ENCODE results near the gene OSBPL1A. TPM values are rescaled to one million over a fixed set of nuclear protein-coding genes. Genes with fewer than 3 reads are reported as not detected.
A peak's percentile ranks its signal among the peaks of the same experiment; 100 is the strongest.

The OSBPL1A gene
- total and polyA plus RNA-seq, 2 donors from 2014 or later = 27.0 to 40.3 TPM

DNA sequence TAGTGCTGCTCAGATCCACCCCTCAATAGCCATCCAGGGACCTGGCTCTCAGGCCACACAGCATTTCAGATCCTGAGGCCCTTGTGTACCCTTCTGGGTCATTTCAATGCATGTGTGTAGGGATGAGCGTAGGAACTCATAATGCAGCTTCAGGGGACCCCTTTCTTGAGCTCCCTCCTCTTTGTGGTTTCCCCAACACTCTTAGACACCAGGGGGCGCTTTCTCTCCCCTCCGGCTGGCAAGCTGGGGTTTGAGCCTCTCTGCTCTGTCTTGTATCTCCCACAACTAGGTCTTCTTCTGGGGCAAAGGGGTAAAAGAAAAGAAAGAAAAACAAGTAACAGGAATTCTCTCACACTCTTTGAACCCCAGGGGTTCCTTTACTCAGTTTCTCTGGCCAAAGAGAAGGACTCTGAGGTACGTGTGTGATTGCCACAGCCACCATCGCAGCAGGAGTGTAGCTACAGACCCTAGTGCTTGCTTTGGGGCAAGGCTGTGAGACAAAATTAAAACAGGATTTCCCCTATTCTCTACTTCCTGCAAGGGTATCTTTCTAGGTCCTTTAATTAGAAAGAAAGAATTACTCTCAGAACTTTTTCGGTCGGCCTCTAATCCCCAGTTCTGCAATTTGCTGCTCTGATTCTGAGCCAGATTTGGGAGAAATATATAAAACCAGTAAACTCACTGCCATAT lies 220.8 kb downstream of the OSBPL1A start:
- no peak overlapping the region for H3K9ac ChIP-seq (ENCODE audit: low read length in 3 of 3)
- FAIRE-seq = no peak
- no peak overlapping the region for H3K4me3 ChIP-seq (ENCODE audit: low read length in 3 of 3)
- no peaks in the 10 kb centered on the region for H3K27me3 ChIP-seq (ENCODE audit: control insufficient read depth, insufficient read depth, low read length)
- TF ChIP-seq, protein P1, sequence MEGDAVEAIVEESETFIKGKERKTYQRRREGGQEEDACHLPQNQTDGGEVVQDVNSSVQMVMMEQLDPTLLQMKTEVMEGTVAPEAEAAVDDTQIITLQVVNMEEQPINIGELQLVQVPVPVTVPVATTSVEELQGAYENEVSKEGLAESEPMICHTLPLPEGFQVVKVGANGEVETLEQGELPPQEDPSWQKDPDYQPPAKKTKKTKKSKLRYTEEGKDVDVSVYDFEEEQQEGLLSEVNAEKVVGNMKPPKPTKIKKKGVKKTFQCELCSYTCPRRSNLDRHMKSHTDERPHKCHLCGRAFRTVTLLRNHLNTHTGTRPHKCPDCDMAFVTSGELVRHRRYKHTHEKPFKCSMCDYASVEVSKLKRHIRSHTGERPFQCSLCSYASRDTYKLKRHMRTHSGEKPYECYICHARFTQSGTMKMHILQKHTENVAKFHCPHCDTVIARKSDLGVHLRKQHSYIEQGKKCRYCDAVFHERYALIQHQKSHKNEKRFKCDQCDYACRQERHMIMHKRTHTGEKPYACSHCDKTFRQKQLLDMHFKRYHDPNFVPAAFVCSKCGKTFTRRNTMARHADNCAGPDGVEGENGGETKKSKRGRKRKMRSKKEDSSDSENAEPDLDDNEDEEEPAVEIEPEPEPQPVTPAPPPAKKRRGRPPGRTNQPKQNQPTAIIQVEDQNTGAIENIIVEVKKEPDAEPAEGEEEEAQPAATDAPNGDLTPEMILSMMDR (IDR thresholded peaks at IDR 0.05; ENCODE audit: borderline replicate concordance, extremely low read depth, insufficient read depth) = peak; percentile 63
- no peak overlapping the region for H3K27ac ChIP-seq (ENCODE audit: low read depth in 2 of 2, low read length in 2 of 2)
- H3K36me3 ChIP-seq (ENCODE audit: control insufficient read depth in 2 of 3, insufficient read depth in 3 of 3, low read length in 3 of 3) = peaks cover 3 to 12% (median 5%) of the 10 kb centered on the region in 3 donors
- H3K4me1 ChIP-seq (ENCODE audit: control insufficient read depth in 2 of 3, insufficient read depth in 2 of 3, low read depth in 1 of 3, low read length in 3 of 3) = no peaks in the 10 kb centered on the region
- intact Hi-C loops (cut with DNase I) = no loop called here
- no peaks in the 10 kb centered on the region for H3K9me3 ChIP-seq (ENCODE audit: control insufficient read depth in 2 of 3, insufficient read depth in 1 of 3, low read length in 3 of 3)
- peak in 4 of 5 donors; percentile 46 to 68 (median 54) for DNase-seq

DNA sequence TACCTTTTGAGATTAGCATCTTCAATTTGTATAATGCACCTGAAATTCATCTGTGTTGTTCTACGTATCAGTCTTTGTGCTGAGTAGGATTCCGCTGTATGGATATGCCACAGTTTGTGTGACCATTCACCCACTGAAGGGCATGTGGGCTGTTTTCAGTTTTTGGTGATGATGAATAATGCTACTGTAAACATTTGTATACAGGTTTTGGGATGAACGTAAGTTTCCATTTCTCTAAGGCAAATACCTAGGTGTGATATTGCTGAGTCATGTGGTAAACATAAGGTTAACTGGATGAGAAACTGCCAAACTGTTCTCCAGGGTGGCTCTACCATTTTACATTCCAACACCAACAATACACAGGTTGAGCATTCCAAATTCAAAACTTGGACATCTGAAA lies 223.6 kb downstream of the OSBPL1A start:
- H3K4me1 ChIP-seq (ENCODE audit: control insufficient read depth in 2 of 3, insufficient read depth in 2 of 3, low read depth in 1 of 3, low read length in 3 of 3) = no peaks in the 10 kb centered on the region
- peaks cover 3 to 16% (median 14%) of the 10 kb centered on the region in 3 donors for H3K36me3 ChIP-seq (ENCODE audit: control insufficient read depth in 2 of 3, insufficient read depth in 3 of 3, low read length in 3 of 3)
- H3K27me3 ChIP-seq (ENCODE audit: control insufficient read depth, insufficient read depth, low read length) = no peaks in the 10 kb centered on the region
- no peak overlapping the region for H3K27ac ChIP-seq (ENCODE audit: low read depth in 2 of 2, low read length in 2 of 2)
- TF ChIP-seq, protein P1 (IDR thresholded peaks at IDR 0.05; ENCODE audit: borderline replicate concordance, extremely low read depth, insufficient read depth) = no peak
- no peaks in the 10 kb centered on the region for H3K9me3 ChIP-seq (ENCODE audit: control insufficient read depth in 2 of 3, insufficient read depth in 1 of 3, low read length in 3 of 3)
- H3K9ac ChIP-seq (ENCODE audit: low read length in 3 of 3) = no peak overlapping the region
- FAIRE-seq (no peak), DNase-seq (no peak)
- intact Hi-C loops (cut with DNase I) = no loop called here
- H3K4me3 ChIP-seq (ENCODE audit: low read length in 3 of 3) = no peak overlapping the region

DNA sequence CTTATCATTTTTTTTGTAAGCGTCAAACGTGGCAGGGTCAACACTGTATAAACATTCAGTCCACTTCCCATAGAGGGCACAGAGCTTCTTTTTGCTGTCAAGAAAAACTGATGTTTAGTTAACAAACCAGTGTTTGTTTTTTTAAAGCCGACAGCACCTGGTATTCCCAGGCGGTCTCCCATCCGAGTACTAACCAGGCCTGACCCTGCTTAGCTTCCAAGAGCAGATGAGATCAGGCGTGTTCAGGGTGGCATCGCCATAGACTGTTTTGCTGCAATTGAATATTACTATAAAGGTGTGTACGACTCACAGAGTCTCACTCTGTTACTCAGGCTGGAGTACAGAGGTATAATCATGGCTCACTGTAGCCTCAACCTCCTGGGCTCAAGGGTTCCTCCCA lies 227.3 kb downstream of the OSBPL1A start:
- Histone ChIP-seq H3K4me3 (ENCODE audit: low read length in 3 of 3) (no peak overlapping the region), H3K36me3 (ENCODE audit: control insufficient read depth in 2 of 3, insufficient read depth in 3 of 3, low read length in 3 of 3) (peaks cover 3 to 32% (median 21%) of the 10 kb centered on the region in 3 donors), H3K9me3 (ENCODE audit: control insufficient read depth in 2 of 3, insufficient read depth in 1 of 3, low read length in 3 of 3) (no peaks in the 10 kb centered on the region), H3K4me1 (ENCODE audit: control insufficient read depth in 2 of 3, insufficient read depth in 2 of 3, low read depth in 1 of 3, low read length in 3 of 3) (no peaks in the 10 kb centered on the region), H3K27me3 (ENCODE audit: control insufficient read depth, insufficient read depth, low read length) (no peaks in the 10 kb centered on the region), H3K9ac (ENCODE audit: low read length in 3 of 3) (no peak overlapping the region), H3K27ac (ENCODE audit: low read depth in 2 of 2, low read length in 2 of 2) (no peak overlapping the region)
- DNase-seq (no peak), FAIRE-seq (no peak)
- intact Hi-C loops (cut with DNase I) = no loop called here
- TF ChIP-seq, protein P1 (IDR thresholded peaks at IDR 0.05; ENCODE audit: borderline replicate concordance, extremely low read depth, insufficient read depth) = no peak

All from kidney (tissue), 14 donors.